Ovary (tissue), 9 donors: ENCODE data around the gene COL27A1. TPM values are rescaled to one million over a fixed set of nuclear protein-coding genes. Genes with fewer than 3 reads are reported as not detected.
A peak's percentile ranks its signal among the peaks of the same experiment; 100 is the strongest.

Experiments used
- DNase-seq, 5 donors: peaks; one replicate each; pipeline ENCODE4 v3.0.0-alpha.2; 2019 to 2020
- H3K27ac ChIP-seq, 2 donors: fragments of 200-600 bp; one replicate each; pipeline versions ENCODE4 v1.5.1 to v1.8.0; 2019 to 2022
- H3K27me3 ChIP-seq: fragments of 200-600 bp; one replicate; pipeline ENCODE4 v1.8.0; 2022
- H3K36me3 ChIP-seq: fragments of 200-600 bp; sonication (generic); one replicate; pipeline ENCODE4 v1.5.1; 2019
- H3K4me1 ChIP-seq: one replicate; pipeline ENCODE4 v1.8.1; 2013; ENCODE audit warnings: mild to moderate bottlenecking, moderate library complexity; ENCODE audit not compliant: insufficient read depth
- H3K4me3 ChIP-seq: fragments of 200-600 bp; sonication (generic); one replicate; pipeline ENCODE4 v1.5.1; 2017
- H3K9me3 ChIP-seq, 2 donors: fragments of 200-600 bp in 1 of 2; sonication (generic) in 1 of 2; one replicate each; pipeline versions ENCODE4 v1.5.1 to v1.8.1; 2013 to 2019; ENCODE audit warnings: mild to moderate bottlenecking in 1 of 2, moderate library complexity in 1 of 2
- CTCF ChIP-seq, 3 donors: fragments of 450-650 bp in 2 of 3; fragments of 200-600 bp in 1 of 3; IDR thresholded peaks; one replicate each; pipeline versions ENCODE4 v1.5.1 to v1.8.0; 2016 to 2022; ENCODE audit warnings: antibody characterized with exemption in 3 of 3, mild to moderate bottlenecking in 1 of 3
- EP300 ChIP-seq: sonication (generic); formaldehyde crosslinking; IDR thresholded peaks from one replicate; pipeline ENCODE4 v1.6.1; 2017; ENCODE audit warnings: antibody characterized with exemption
- POLR2A ChIP-seq: fragments of 450-650 bp; IDR thresholded peaks from one replicate; pipeline ENCODE4 v1.6.1; 2017; ENCODE audit warnings: antibody characterized with exemption, mild to moderate bottlenecking, moderate library complexity
- WGBS, 3 donors: extraction: QIAGEN DNeasy Blood & Tissue Kit in 1 of 3; methylation state at CpG; one replicate each; pipeline versions ENCODE4 v1.1.5 to v1.1.7; 2013 to 2017; 5-methylcytosine and 5-hydroxymethylcytosine counted together
- intact Hi-C, 4 donors: fragments of 100-400 bp; cut with DNase I; formaldehyde crosslinking; loops; one replicate each; pipeline versions ENCODE4 v1.11.0 to v1.15.1; 2022 to 2023
- polyA plus RNA-seq, 2 donors: library from polyadenylated mRNA; stranded (reverse); fragments of 200-250 nt in 1 of 2; fragments of 350-450 nt in 1 of 2; fragmentation: Illumina TruSeq in 1 of 2; extraction: RNeasy Lipid Tissue Mini Kit (QIAGEN cat#74804) in 1 of 2; gene quantifications; one replicate each; pipeline ENCODE4 v1.2.3, GENCODE V29; 2013 to 2014
- total RNA-seq, 7 donors: library from RNA; depleted of rRNA in 2 of 7; stranded (reverse); fragments of >200 nt in 2 of 7; fragmentation: NEBNext Ultra II Directional in 3 of 7; extraction: Animal tissue kit (Norgen Biotek cat#: 25700) in 3 of 7; gene quantifications; one replicate each; pipeline versions ENCODE4 v1.1.0 to v1.2.4, GENCODE V29; 2016 to 2023
- donor health status: DM: no; HTN: no; CAD: no; lungs with moderate emphysema.
- donor health status: DM: no; HTN: no; CAD: no.
- donor health status: Bipolar disorder and iron deficiency.
- donor health status: DM: yes; HTN: yes; CAD: no.
- donor health status: DM: no; HTN: no; CAD: no.
- donor health status: DM: yes; HTN: yes; CAD: no.

Gene COL27A1
- total and polyA plus RNA-seq, 9 donors, result 5.2 to 91.2 (median 16.8) TPM

GRCh38 chr9:114235033-114235661 lies 79.8 kb downstream of the COL27A1 start:
- H3K27me3 ChIP-seq, result no peaks in the 10 kb centered on the region

GRCh38 chr9:114236391-114237138 lies 81.2 kb downstream of the COL27A1 start:
- peak overlapping the region in 1 of 2 donors; percentile 25 for H3K27ac ChIP-seq
- H3K4me3 ChIP-seq, result no peak overlapping the region
- no peaks in the 10 kb centered on the region for H3K36me3 ChIP-seq
- intact Hi-C loops, result loop anchor here in 2 of 4 donors (5.0 to 10.0 kb wide), 3 partner anchors 62 to 148 kb away; partner anchors contain the start of genes AKNA (in 1 of the 2) and COL27A1 (in 1 of the 2)
- no peak for TF ChIP-seq POLR2A
- no peak for TF ChIP-seq CTCF (IDR thresholded peaks at IDR 0.05)
- TF ChIP-seq EP300, result no peak
- H3K9me3 ChIP-seq, result no peaks in the 10 kb centered on the region
- H3K4me1 ChIP-seq, result peaks cover 16% of the 10 kb centered on the region
- peak in 1 of 5 donors; percentile 63 for DNase-seq
- WGBS, 3 donors, result 52 to 66% (median 64%) methylated on average over 12 of the region's 12 CpGs
- no peaks in the 10 kb centered on the region for H3K27me3 ChIP-seq

More at GRCh38 chr9:114235033-114235661, 79.8 kb downstream of the COL27A1 start:
- DNase-seq, result peak; percentile 37 to 68 (median 50)
- Histone ChIP-seq H3K9me3 (no peaks in the 10 kb centered on the region), H3K27ac (peak overlapping the region in 1 of 2 donors; percentile 25), H3K4me3 (no peak overlapping the region), H3K36me3 (no peaks in the 10 kb centered on the region), H3K4me1 (peaks cover 16% of the 10 kb centered on the region)
- intact Hi-C loops, result loop anchor here in 2 of 4 donors (5.0 to 10.0 kb wide), 3 partner anchors 60 to 150 kb away; partner anchors contain the start of genes AKNA (in 1 of the 2) and COL27A1 (in 1 of the 2)
- TF ChIP-seq EP300 (no peak), POLR2A (no peak), CTCF (IDR thresholded peaks at IDR 0.05) (no peak)
- 45 to 58% (median 50%) methylated on average over 16 of the region's 16 CpGs for WGBS, 3 donors

DNA sequence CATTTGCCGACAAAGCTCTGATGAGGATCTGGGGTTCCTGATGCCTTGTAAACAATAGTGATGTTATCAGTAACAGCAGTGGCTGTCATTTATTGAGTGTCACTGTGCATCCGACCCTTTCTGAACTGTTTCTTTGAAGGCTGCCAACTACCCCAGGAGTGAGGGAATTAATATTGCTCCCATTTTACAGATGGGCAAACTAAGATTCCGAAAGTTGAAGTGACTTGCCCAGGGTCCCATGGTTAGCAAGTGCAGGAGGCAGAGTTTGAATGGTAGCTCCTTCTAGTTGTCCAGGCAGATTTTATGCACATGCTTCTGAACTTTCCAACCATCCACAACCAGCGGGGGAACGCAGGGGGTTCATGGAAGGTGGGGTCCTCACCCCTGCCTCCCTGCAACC lies 81.9 kb downstream of the COL27A1 start:
- Histone ChIP-seq H3K4me1 (peaks cover 16% of the 10 kb centered on the region), H3K36me3 (no peaks in the 10 kb centered on the region), H3K9me3 (no peaks in the 10 kb centered on the region), H3K4me3 (no peak overlapping the region), H3K27me3 (no peaks in the 10 kb centered on the region), H3K27ac (no peak overlapping the region)
- intact Hi-C loops, result loop anchor here in 2 of 4 donors (5.0 to 10.0 kb wide), 3 partner anchors 62 to 148 kb away; partner anchors contain the start of genes AKNA (in 1 of the 2) and COL27A1 (in 1 of the 2)
- 96 to 100% (median 97%) methylated on average over 5 of the region's 5 CpGs for WGBS, 3 donors
- TF ChIP-seq CTCF (IDR thresholded peaks at IDR 0.05), result no peak
- TF ChIP-seq EP300, result no peak
- no peak for TF ChIP-seq POLR2A
- no peak for DNase-seq

DNA sequence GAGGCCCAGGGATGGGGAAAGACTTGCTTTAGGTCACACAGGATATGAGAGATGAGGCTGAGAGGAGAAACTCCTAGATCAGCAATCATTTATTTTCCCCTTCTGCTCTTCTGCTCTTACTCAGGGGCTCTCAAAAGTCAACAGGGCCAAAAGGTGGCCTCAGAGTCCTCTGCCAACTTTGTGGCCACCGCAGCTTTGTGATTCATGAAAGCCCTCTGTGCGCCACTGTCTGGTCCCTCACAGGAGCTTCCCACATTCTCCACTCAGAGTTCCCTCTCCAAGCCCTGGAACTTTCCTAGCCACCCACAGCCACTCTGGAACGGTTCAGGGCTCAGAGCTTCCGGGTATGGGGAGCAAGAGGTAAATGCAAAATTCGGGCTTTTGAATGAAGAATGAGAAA lies 82.4 kb downstream of the COL27A1 start:
- WGBS, 3 donors, result 73 to 89% (median 77%) methylated on average over 5 of the region's 5 CpGs

More for the DNA sequence above, 82.4 kb downstream of the COL27A1 start:
- intact Hi-C loops, result loop anchor here in 2 of 4 donors (5.0 to 10.0 kb wide), 3 partner anchors 63 to 147 kb away; partner anchors contain the start of genes AKNA (in 1 of the 2) and COL27A1 (in 1 of the 2)
- H3K27ac ChIP-seq, result no peak overlapping the region
- H3K36me3 ChIP-seq, result no peaks in the 10 kb centered on the region
- no peak for TF ChIP-seq CTCF (IDR thresholded peaks at IDR 0.05)
- no peak for TF ChIP-seq EP300
- no peak for TF ChIP-seq POLR2A
- no peaks in the 10 kb centered on the region for H3K27me3 ChIP-seq
- no peaks in the 10 kb centered on the region for H3K9me3 ChIP-seq
- peaks cover 16% of the 10 kb centered on the region for H3K4me1 ChIP-seq
- DNase-seq, result no peak
- H3K4me3 ChIP-seq, result no peak overlapping the region
